HG03378 (cell line): ENCODE results near the gene AKT2.

Experiments
- ATAC-seq: cut with Tn5 transposase; IDR thresholded peaks from one replicate; pipeline ENCODE4 v1.9.1; 2021; ENCODE audit warnings: mild to moderate bottlenecking, moderate library complexity; ENCODE audit not compliant: unreplicated experiment

AKT2 gene

DNA sequence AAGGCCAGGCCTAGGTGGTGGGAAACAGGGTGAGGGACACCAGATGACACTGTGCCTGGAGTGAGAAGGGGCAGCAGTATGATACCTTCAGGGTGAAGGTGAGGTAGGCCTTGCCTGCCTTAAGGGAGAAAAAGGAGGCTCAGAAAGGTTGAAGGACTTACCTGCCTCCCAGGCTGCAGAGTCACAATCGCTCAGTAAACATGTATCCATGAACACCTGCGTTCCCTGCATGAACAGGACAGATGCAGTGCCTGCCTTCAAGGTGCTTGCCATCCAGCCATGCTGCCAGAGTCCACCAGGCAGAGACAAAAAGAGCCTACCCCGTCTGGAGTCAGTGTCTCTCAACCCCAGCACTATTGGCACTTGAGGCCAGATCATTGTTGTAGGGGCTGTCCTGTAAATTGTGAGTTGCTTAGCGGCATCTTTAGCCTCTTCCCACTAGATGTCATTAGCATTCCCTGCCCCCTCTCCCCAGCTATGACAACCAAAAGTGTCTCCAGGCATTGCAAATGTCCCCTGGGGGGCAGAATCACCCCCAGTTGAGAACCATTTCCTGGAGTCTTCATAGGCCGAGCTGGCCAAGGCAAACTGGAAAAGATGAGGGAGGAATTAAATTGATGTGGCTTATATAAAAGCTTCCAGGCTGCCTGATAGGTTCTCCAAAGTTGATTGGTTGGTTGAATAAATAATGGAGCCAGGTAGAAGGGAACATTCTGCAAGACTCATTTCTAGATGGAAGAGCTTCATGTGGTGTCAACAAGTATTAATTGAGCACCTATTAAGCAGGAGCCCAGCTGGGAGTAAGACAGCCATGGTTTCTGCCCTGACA lies 92.2 kb downstream of the AKT2 start:
- ATAC-seq: no peak

DNA sequence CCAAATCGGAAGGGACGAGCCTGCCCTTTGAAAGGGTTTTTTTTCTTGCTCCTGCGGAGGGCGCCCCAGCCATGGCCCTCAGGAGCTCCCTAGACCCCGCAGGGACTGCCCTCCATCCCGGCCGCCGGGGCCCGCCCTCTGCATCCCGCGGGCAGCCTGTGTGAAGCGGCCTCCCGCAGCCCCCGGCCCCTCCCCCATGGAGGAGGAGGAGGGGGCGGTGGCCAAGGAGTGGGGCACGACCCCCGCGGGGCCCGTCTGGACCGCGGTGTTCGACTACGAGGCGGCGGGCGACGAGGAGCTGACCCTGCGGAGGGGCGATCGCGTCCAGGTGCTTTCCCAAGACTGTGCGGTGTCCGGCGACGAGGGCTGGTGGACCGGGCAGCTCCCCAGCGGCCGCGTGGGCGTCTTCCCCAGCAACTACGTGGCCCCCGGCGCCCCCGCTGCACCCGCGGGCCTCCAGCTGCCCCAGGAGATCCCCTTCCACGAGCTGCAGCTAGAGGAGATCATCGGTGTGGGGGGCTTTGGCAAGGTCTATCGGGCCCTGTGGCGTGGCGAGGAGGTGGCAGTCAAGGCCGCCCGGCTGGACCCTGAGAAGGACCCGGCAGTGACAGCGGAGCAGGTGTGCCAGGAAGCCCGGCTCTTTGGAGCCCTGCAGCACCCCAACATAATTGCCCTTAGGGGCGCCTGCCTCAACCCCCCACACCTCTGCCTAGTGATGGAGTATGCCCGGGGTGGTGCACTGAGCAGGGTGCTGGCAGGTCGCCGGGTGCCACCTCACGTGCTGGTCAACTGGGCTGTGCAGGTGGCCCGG lies 93.1 kb downstream of the AKT2 start:
- no peak for ATAC-seq

DNA sequence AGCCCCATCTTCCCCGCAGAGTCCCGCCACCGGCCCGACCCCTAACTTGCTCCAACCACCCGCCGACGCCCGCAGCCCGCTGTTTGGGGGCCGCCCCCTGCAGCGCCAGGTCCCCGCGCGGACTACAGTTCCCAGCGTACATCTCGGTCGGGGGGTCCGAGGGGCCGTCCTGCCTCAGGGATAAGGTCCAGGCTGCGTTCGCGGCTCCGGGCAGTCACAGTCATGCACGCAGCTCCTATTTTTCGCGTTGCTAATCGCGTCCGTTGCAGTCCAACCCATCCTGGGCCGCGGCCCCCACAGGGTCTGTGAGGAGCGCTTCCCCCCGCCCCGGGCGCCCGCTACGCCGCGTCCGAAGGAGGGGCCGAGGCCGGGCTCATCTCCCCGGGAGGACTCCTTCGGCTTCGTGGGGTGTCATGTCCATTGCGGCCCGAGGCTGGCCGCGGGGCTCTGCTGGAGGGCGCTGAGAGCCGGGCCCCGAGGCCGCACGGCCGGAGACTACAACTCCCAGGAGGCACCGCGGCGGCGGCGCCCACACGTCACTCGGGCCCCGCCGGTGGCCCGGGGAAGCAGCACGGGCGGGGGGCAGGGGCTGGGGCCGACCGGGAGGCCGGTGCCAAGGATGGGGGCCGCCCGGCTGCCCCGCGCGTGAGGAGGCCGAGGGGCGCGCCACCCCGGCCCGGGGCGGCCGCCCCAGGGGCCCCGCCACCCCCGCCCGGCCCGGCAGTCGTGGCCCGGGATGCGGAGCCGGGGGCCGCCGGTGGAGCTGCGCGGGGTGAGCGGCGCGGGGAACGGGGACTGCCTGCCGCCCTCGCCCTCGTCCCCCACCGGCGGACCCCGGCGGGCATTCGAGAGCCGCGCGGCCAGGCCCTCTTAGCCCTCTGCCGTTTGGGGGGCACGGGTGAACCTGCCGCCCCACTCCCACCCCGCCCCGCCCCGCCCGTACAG lies 94.0 kb downstream of the AKT2 start, which contains the start of gene MAP3K10:
Gene MAP3K10 (plus strand): TSS at position 536 of the 945 bp plus-strand sequence. CDS start 606 bp downstream, outside the sequence.
- peak; percentile 43 for ATAC-seq

GRCh38 chr19:40184273-40184672 lies 100.9 kb downstream of the AKT2 start:
- ATAC-seq: no peak
